Activated naive CD8-positive, alpha-beta T cell treated with anti-CD3 and anti-CD28 coated beads, Interleukin-2, amount 10 ng/mL, durations not matched to agents 7 days and 5 days (primary cell): ENCODE results near the gene HEXD. TPM values are rescaled to one million over a fixed set of nuclear protein-coding genes. Genes with fewer than 3 reads are reported as not detected.

Experiments used
- total RNA-seq, 2 experiments: library from RNA; stranded (reverse); gene quantifications; one replicate each; pipeline ENCODE4 v1.2.3, GENCODE V29; 2021

HEXD gene
- total RNA-seq, 2 experiments from 2014 or later, result 84.1 to 84.8 TPM

Other genes starting within 250 kb of the HEXD start
- 10 to 100 TPM; 79.5 to 81.7 TPM for gene CCDC57, start 205.5 kb upstream of the HEXD start, total RNA-seq
- 100 to 1,000 TPM; 195 to 211 TPM for gene SLC16A3, start 189.3 kb upstream of the HEXD start, total RNA-seq
- gene CSNK1D, start 144.6 kb upstream of the HEXD start, total RNA-seq, result 100 to 1,000 TPM; 135 to 140 TPM
- gene CD7, start 100.7 kb upstream of the HEXD start, total RNA-seq, result 100 to 1,000 TPM; 286 to 320 TPM
- 1 to 10 TPM in 1 of 2 experiments, under 1 TPM in 1; 0.86 to 1.0 TPM for gene SECTM1, start 84.6 kb upstream of the HEXD start, total RNA-seq
- not detected for gene TEX19, start 59.1 kb upstream of the HEXD start, total RNA-seq
- not detected for gene UTS2R, start 46.6 kb upstream of the HEXD start, total RNA-seq
- 10 to 100 TPM; 24.4 to 27.4 TPM for gene OGFOD3, start 239 bp downstream of the HEXD start, total RNA-seq
- gene CYBC1, start 32.4 kb downstream of the HEXD start, total RNA-seq, result 100 to 1,000 TPM; 301 to 323 TPM
- gene NARF, start 40.4 kb downstream of the HEXD start, total RNA-seq, result 100 to 1,000 TPM; 106 to 121 TPM
- gene FOXK2, start 101.4 kb downstream of the HEXD start, total RNA-seq, result 10 to 100 TPM; 59.6 to 60.8 TPM
- 10 to 100 TPM; 56.9 to 61.5 TPM for gene WDR45B, start 230.1 kb downstream of the HEXD start, total RNA-seq